ENCODE results near the gene SF3B6. TPM values are rescaled to one million over a fixed set of nuclear protein-coding genes. Genes with fewer than 3 reads are reported as not detected.

SF3B6 gene
- total RNA-seq, 1 donor: 146 TPM

DNA sequence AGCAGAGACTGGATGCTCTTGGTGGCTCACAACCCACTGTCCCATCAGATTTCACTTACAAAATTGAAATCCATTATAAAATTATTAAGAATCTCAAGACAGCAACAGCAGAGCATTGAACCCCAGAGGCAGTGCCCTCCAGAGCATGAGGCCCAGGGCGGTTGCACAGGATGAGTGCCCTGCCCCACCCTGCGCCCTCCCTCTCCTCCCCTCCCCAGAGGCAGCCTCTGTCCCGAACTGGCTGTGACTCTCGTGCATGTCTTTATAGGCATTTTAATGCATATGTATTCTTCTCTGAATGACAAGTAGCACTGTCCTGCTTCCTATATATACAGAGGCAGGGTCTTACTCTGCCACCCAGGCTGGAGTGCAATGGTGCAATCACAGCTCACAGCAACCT is 55.9 kb downstream of the SF3B6 start:
- TF ChIP-seq, protein P1, sequence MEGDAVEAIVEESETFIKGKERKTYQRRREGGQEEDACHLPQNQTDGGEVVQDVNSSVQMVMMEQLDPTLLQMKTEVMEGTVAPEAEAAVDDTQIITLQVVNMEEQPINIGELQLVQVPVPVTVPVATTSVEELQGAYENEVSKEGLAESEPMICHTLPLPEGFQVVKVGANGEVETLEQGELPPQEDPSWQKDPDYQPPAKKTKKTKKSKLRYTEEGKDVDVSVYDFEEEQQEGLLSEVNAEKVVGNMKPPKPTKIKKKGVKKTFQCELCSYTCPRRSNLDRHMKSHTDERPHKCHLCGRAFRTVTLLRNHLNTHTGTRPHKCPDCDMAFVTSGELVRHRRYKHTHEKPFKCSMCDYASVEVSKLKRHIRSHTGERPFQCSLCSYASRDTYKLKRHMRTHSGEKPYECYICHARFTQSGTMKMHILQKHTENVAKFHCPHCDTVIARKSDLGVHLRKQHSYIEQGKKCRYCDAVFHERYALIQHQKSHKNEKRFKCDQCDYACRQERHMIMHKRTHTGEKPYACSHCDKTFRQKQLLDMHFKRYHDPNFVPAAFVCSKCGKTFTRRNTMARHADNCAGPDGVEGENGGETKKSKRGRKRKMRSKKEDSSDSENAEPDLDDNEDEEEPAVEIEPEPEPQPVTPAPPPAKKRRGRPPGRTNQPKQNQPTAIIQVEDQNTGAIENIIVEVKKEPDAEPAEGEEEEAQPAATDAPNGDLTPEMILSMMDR (IDR thresholded peaks at IDR 0.05; ENCODE audit: insufficient read depth, low read depth, low read length): no peak
- DNase-seq (ENCODE audit: low read depth): no peak
- no peak overlapping the region for H3K4me3 ChIP-seq (ENCODE audit: low read depth, low read length)

DNA sequence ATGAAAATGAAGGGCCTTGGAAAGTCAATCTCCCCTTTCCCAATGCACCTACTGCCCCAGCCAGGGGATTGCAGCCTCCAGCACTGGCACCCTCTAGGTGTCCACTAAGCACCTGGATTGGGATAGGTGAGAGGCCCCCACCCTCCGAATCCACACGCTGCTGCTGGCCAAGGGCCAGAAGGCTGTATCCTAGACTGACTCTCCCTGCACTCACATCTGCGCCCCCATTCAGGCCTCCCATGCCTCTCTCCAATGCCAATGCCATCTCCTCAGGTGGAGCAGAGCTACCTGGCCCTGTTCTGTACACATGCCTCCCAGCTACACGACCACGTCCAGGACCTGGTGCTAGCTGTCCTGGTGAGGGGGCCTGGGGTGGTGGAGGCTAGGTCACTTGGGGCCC is 56.4 kb downstream of the SF3B6 start:
- no peak overlapping the region for H3K4me3 ChIP-seq (ENCODE audit: low read depth, low read length)

DNA sequence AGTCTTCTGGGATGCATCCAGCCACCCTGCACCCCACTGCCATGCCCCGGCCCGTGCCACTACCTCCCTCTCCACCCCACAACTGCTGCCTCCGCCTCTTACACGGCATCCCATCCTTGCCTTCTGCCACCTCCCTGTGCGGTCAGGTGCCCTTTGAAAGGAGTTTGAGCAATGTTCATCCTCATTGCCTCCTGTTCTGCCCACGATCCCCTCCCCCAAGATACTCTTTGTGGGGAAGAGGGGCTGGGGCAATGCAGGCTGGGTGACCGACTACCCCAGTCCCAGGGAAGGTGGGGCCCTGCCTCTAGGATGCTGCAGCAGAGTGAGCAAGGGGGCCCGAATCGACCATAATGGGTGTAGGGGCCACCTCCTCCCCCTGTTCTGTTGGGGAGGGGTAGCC is 57.9 kb downstream of the SF3B6 start:
- no peak for DNase-seq (ENCODE audit: low read depth)
- TF ChIP-seq, protein P1 (IDR thresholded peaks at IDR 0.05; ENCODE audit: insufficient read depth, low read depth, low read length): no peak
- no peak overlapping the region for H3K4me3 ChIP-seq (ENCODE audit: low read depth, low read length)

More for the DNA sequence above, 56.4 kb downstream of the SF3B6 start:
- DNase-seq (ENCODE audit: low read depth): no peak
- TF ChIP-seq, protein P1 (IDR thresholded peaks at IDR 0.05; ENCODE audit: insufficient read depth, low read depth, low read length): no peak

DNA sequence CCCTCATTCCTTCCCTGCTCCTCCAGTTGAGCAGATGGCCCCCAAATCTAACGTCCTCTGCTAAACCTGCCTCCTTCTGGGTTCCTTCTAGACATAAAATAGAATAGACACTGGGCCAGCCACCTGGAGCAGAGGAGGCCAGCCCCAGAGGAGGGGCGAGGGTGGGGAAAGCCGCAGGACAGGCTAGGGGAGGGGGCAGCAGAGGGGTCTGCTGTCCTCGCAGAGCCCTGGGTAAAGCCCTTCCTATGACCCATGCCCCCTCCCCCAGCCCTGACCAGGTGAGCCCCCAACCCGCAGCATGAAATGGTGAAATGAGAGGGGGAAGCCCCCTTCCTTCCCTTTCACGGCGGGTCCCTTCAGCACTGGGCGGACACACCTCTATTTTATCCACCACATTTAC is 58.4 kb downstream of the SF3B6 start:
- TF ChIP-seq, protein P1 (IDR thresholded peaks at IDR 0.05; ENCODE audit: insufficient read depth, low read depth, low read length): no peak
- no peak for DNase-seq (ENCODE audit: low read depth)
- no peak overlapping the region for H3K4me3 ChIP-seq (ENCODE audit: low read depth, low read length)

Small RNA genes within 50 kb of the gene (small RNA-seq; reads per million reads assigned to genes)
- not detected for gene RNU6-370P

Other genes starting within 250 kb of the SF3B6 start
- 12.9 and 16.0 TPM in 2 replicates for gene ATAD2B, start 149.2 kb downstream of the SF3B6 start, total RNA-seq
- 9.3 and 18.1 TPM in 2 replicates for gene UBXN2A, start 135.9 kb downstream of the SF3B6 start, total RNA-seq
- gene MFSD2B, start 66.2 kb downstream of the SF3B6 start, total RNA-seq: under 0.01 and 0.32 TPM in 2 replicates
- 7.7 and 14.7 TPM in 2 replicates for gene WDCP, start 28.9 kb downstream of the SF3B6 start, total RNA-seq
- gene FKBP1B, start 26.6 kb downstream of the SF3B6 start, total RNA-seq: 6.0 and 9.3 TPM in 2 replicates
- gene TP53I3, start 8.5 kb upstream of the SF3B6 start, total RNA-seq: 66.9 and 79.9 TPM in 2 replicates
- 0.43 and 0.64 TPM in 2 replicates for gene PFN4, start 47.0 kb upstream of the SF3B6 start, total RNA-seq
- gene FAM228B, start 47.1 kb upstream of the SF3B6 start, total RNA-seq: 8.1 and 14.2 TPM in 2 replicates
- 0.43 and 0.64 TPM in 2 replicates for gene FAM228A, start 98.7 kb upstream of the SF3B6 start, total RNA-seq